Tongue (tissue), 2 donors: Measurements from ENCODE around the gene KCNIP3. TPM values are rescaled to one million over a fixed set of nuclear protein-coding genes. Genes with fewer than 3 reads are reported as not detected.

Experiments
- DNase-seq: peaks from one replicate; pipeline ENCODE4 v3.0.0-alpha.2; 2015
- total RNA-seq: library from RNA; depleted of rRNA; stranded (reverse); fragments of >200 nt; gene quantifications from one replicate; pipeline ENCODE4 v1.2.3, GENCODE V29; 2014

KCNIP3 gene
- total RNA-seq, 1 donor from 2014 or later, result 8.8 TPM

GRCh38 chr2:95314964-95315611 lies 17.9 kb downstream of the KCNIP3 start:
- no peak for DNase-seq

- DNase-seq, result no peak
Measured at GRCh38 chr2:95315801-95316411, 18.8 kb downstream of the KCNIP3 start.

GRCh38 chr2:95316466-95317122 lies 19.4 kb downstream of the KCNIP3 start:
- no peak for DNase-seq

GRCh38 chr2:95317123-95317500 lies 20.0 kb downstream of the KCNIP3 start:
- no peak for DNase-seq

- DNase-seq, result no peak
Measured at GRCh38 chr2:95317665-95318425, 20.7 kb downstream of the KCNIP3 start.

GRCh38 chr2:95318431-95319220 lies 21.5 kb downstream of the KCNIP3 start:
- DNase-seq, result no peak

- no peak for DNase-seq
Measured at GRCh38 chr2:95319481-95320343, 22.6 kb downstream of the KCNIP3 start.

- DNase-seq, result no peak
Measured at GRCh38 chr2:95320344-95320712, 23.2 kb downstream of the KCNIP3 start.

GRCh38 chr2:95320986-95321767 lies 24.0 kb downstream of the KCNIP3 start:
- no peak for DNase-seq

- DNase-seq, result no peak
Measured at GRCh38 chr2:95323347-95324155, 26.4 kb downstream of the KCNIP3 start.

GRCh38 chr2:95325026-95325425 lies 27.9 kb downstream of the KCNIP3 start:
- no peak for DNase-seq

GRCh38 chr2:95325590-95326432 lies 28.7 kb downstream of the KCNIP3 start:
- no peak for DNase-seq

- DNase-seq, result no peak
Measured at GRCh38 chr2:95326433-95327140, 29.4 kb downstream of the KCNIP3 start.

GRCh38 chr2:95327861-95328260 lies 30.7 kb downstream of the KCNIP3 start:
- DNase-seq, result no peak

GRCh38 chr2:95328358-95329125 lies 31.4 kb downstream of the KCNIP3 start:
- DNase-seq, result no peak

- DNase-seq, result no peak
Measured at GRCh38 chr2:95329401-95329800, 32.3 kb downstream of the KCNIP3 start.
